B cell (primary cell): ENCODE data around the gene ARHGAP4. TPM values are rescaled to one million over a fixed set of nuclear protein-coding genes. Genes with fewer than 3 reads are reported as not detected.

Experiments
- ATAC-seq: fragments of 200-7000 bp; cut with Tn5 transposase; one replicate; pipeline ENCODE4 v1.10.0; 2021; ENCODE audit warnings: low read depth, mild to moderate bottlenecking, moderate number of reproducible peaks, moderate library complexity
- CTCF ChIA-PET: fragments of 350-600 bp; sonication (Branson Sonifier 250); formaldehyde crosslinking; loops from one replicate; lab custom pipeline; 2021; ENCODE audit warnings: antibody characterized with exemption, inconsistent platforms; lab: Charles Lee
- POLR2A ChIA-PET: fragments of 350-600 bp; sonication (Branson Sonifier 250); formaldehyde crosslinking; loops from one replicate; lab custom pipeline; 2021; ENCODE audit warnings: antibody characterized with exemption; lab: Charles Lee
- DNase-seq: peaks from one replicate; pipeline ENCODE4 v3.0.0; 2013
- H2AFZ ChIP-seq: 2 replicates; pipeline ENCODE4 v1.6.1; 2012; ENCODE audit warnings: mild to moderate bottlenecking, low read depth, low read length; ENCODE audit not compliant: insufficient read depth, poor library complexity, severe bottlenecking
- H3K27ac ChIP-seq, 2 donors: 1 replicate in 1 of 2; 2 replicates in 1 of 2; pipeline ENCODE4 v1.5.1; 2012 to 2013; ENCODE audit warnings: low read length in 2 of 2, mild to moderate bottlenecking in 2 of 2, moderate library complexity in 1 of 2
- H3K27me3 ChIP-seq, 4 experiments: fragments of 200-600 bp in 1 of 4; sonication (generic) in 1 of 4; replicated peaks in 1 of 4; 1 replicate in 2 of 4; 2 replicates in 2 of 4; pipeline versions ENCODE4 v1.6.1 to v1.7.0; 2013 to 2016; ENCODE audit warnings: low read length in 3 of 4, mild to moderate bottlenecking in 2 of 4, mixed read lengths in 1 of 4, moderate library complexity in 1 of 4; ENCODE audit not compliant: insufficient read depth in 4 of 4, control insufficient read depth in 3 of 4; ENCODE audit errors: control extremely low read depth in 1 of 4
- H3K36me3 ChIP-seq, 2 experiments: replicated peaks in 1 of 2; 1 replicate in 1 of 2; 2 replicates in 1 of 2; pipeline versions ENCODE4 v1.6.1 to v1.7.1; 2013; ENCODE audit warnings: low read length in 1 of 2; ENCODE audit not compliant: insufficient read depth in 2 of 2, control insufficient read depth in 1 of 2; ENCODE audit errors: control extremely low read depth in 1 of 2, extremely low read depth in 1 of 2
- H3K4me1 ChIP-seq, 2 donors: fragments of 200-600 bp in 1 of 2; sonication (generic) in 1 of 2; 1 replicate in 1 of 2; 2 replicates in 1 of 2; pipeline versions ENCODE4 v1.5.1 to v1.6.1; 2013 to 2017; ENCODE audit warnings: low read length in 2 of 2; ENCODE audit not compliant: control insufficient read depth in 2 of 2, insufficient read depth in 2 of 2
- H3K4me2 ChIP-seq: replicated peaks from 2 replicates; pipeline ENCODE3; 2012; ENCODE audit warnings: mild to moderate bottlenecking, low read depth, low read length; ENCODE audit not compliant: poor library complexity, severe bottlenecking
- H3K4me3 ChIP-seq, 5 experiments: fragments of 200-600 bp in 1 of 5; sonication (generic) in 1 of 5; 1 replicate in 3 of 5; 2 replicates in 2 of 5; pipeline versions ENCODE4 v1.5.1 to v1.7.0; 2011 to 2016; ENCODE audit warnings: low read length in 4 of 5, mild to moderate bottlenecking in 4 of 5, low read depth in 2 of 5, control low read depth in 1 of 5, moderate library complexity in 1 of 5; ENCODE audit not compliant: insufficient read depth in 1 of 5; ENCODE audit errors: control extremely low read depth in 1 of 5, extremely low read depth in 1 of 5
- H3K79me2 ChIP-seq: fragments of 200-600 bp; sonication (generic); one replicate; pipeline ENCODE4 v1.6.0; 2016; ENCODE audit warnings: low read length; ENCODE audit not compliant: control insufficient read depth, insufficient read depth
- H3K9ac ChIP-seq: fragments of 200-600 bp; sonication (generic); 2 replicates; pipeline ENCODE4 v1.6.1; 2017; ENCODE audit warnings: mild to moderate bottlenecking, low read length, moderate library complexity
- H3K9me3 ChIP-seq, 3 donors: one replicate each; pipeline versions ENCODE4 v1.6.1 to v1.7.1; 2013; ENCODE audit warnings: low read length in 2 of 3; ENCODE audit not compliant: control insufficient read depth in 2 of 3, insufficient read depth in 1 of 3; ENCODE audit errors: control extremely low read depth in 1 of 3
- H4K20me1 ChIP-seq: 2 replicates; pipeline ENCODE4 v1.6.0; 2012; ENCODE audit warnings: mild to moderate bottlenecking, low read length; ENCODE audit not compliant: insufficient read depth, control insufficient read depth, poor library complexity, severe bottlenecking
- H3K27ac Mint-ChIP-seq: one replicate; pipeline ENCODE4 v1.8.0; 2021; ENCODE audit warnings: mixed read lengths
- H3K27me3 Mint-ChIP-seq: one replicate; pipeline ENCODE4 v1.8.0; 2021; ENCODE audit warnings: mixed read lengths
- H3K4me1 Mint-ChIP-seq: one replicate; pipeline ENCODE4 v1.8.0; 2021; ENCODE audit warnings: mixed read lengths
- H3K4me3 Mint-ChIP-seq: one replicate; pipeline ENCODE4 v1.8.0; 2021; ENCODE audit warnings: mixed read lengths
- H3K9me3 Mint-ChIP-seq: one replicate; pipeline ENCODE4 v1.8.0; 2022; ENCODE audit warnings: mixed read lengths; ENCODE audit not compliant: insufficient read depth
- EZH2 ChIP-seq: IDR thresholded peaks from 2 replicates; pipeline ENCODE4 v1.6.1; 2012; ENCODE audit warnings: borderline replicate concordance, low read depth, mild to moderate bottlenecking, moderate library complexity, low read length; ENCODE audit not compliant: insufficient read depth, poor library complexity, severe bottlenecking
- WGBS: methylation state at CpG from one replicate; pipeline ENCODE4 v1.1.5; 2013; ENCODE audit warnings: missing lambda C conversion rate; ENCODE audit not compliant: insufficient coverage; 5-methylcytosine and 5-hydroxymethylcytosine counted together
- intact Hi-C: fragments of 100-400 bp; cut with micrococcal nuclease; formaldehyde crosslinking; loops from one replicate; pipeline ENCODE4 v1.10.0; 2022
- polyA plus RNA-seq: library from polyadenylated mRNA; depleted of rRNA; stranded (reverse); fragments of >200 nt; gene quantifications from 2 replicates; pipeline ENCODE4 v1.2.3, GENCODE V29; 2012
- total RNA-seq, 2 donors: library from RNA; stranded (reverse); fragments of 120-200 nt in 1 of 2; gene quantifications; 1 replicate in 1 of 2; 2 replicates in 1 of 2; pipeline versions ENCODE4 v1.2.3 to v1.2.4, GENCODE V29; 2013 to 2022
- TF ChIP-seq, protein P1 (sequence below): fragments of 200-600 bp; IDR thresholded peaks from one replicate; pipeline ENCODE4 v1.8.0; 2022; ENCODE audit warnings: antibody characterized with exemption, mild to moderate bottlenecking

Gene ARHGAP4
- total and polyA plus RNA-seq, 2 donors (not counting 1 experiment from before 2014, with no cell fraction given) = 242 to 711 TPM

- Histone ChIP-seq H3K9me3 (no peaks in the 10 kb centered on the region), H3K9ac (no peak overlapping the region), H3K27me3 (no peaks in the 10 kb centered on the region), H3K4me3 (no peak overlapping the region), H4K20me1 (no peaks in the 10 kb centered on the region), H3K27ac (no peak overlapping the region), H3K36me3 (no peaks in the 10 kb centered on the region), H3K79me2 (no peaks in the 10 kb centered on the region), H2AFZ (no peak overlapping the region), H3K4me1 (no peaks in the 10 kb centered on the region), H3K4me2 (no peak overlapping the region)
- Mint-ChIP-seq H3K4me1 (no peaks in the 10 kb centered on the region), H3K4me3 (no peak overlapping the region), H3K27me3 (no peaks in the 10 kb centered on the region), H3K9me3 (no peaks in the 10 kb centered on the region), H3K27ac (no peak overlapping the region)
- DNase-seq (no peak), ATAC-seq (no peak)
- 85% methylated on average over 13 of the region's 22 CpGs for WGBS
- POLR2A ChIA-PET = interaction anchor here (0.7 kb wide), 1 partner anchor 662 kb away, joined by 4 read pairs; no protein-coding TSS in a partner anchor
- intact Hi-C loops = no loop called here
- CTCF ChIA-PET = no interaction called here
- TF ChIP-seq EZH2 = no peak
- TF ChIP-seq, protein P1, sequence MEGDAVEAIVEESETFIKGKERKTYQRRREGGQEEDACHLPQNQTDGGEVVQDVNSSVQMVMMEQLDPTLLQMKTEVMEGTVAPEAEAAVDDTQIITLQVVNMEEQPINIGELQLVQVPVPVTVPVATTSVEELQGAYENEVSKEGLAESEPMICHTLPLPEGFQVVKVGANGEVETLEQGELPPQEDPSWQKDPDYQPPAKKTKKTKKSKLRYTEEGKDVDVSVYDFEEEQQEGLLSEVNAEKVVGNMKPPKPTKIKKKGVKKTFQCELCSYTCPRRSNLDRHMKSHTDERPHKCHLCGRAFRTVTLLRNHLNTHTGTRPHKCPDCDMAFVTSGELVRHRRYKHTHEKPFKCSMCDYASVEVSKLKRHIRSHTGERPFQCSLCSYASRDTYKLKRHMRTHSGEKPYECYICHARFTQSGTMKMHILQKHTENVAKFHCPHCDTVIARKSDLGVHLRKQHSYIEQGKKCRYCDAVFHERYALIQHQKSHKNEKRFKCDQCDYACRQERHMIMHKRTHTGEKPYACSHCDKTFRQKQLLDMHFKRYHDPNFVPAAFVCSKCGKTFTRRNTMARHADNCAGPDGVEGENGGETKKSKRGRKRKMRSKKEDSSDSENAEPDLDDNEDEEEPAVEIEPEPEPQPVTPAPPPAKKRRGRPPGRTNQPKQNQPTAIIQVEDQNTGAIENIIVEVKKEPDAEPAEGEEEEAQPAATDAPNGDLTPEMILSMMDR = no peak
Observed at GRCh38 chrX:153866302-153867019, 59.6 kb downstream of the ARHGAP4 start.

DNA sequence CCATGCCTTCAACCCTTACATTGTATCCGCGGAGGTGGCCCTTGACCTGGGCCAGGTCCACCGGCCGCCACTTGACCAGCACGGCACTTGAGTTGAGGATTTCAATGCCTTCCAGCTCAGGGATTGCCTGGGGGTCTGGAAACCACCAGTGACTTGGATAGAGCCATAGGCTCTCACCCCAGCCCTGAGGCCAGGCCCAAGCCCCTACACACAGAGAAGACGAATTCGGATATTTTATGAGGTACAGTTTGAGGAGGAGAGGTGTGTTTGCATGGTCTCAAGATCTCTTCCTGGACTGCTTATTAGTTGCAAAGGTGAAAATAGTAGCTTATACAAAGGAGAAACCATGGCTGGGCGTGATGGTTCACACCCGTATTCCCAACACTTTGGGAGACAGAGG is 60.4 kb downstream of the ARHGAP4 start:
- no peaks in the 10 kb centered on the region for H3K4me1 Mint-ChIP-seq
- TF ChIP-seq EZH2 = no peak
- TF ChIP-seq, protein P1 = no peak
- no peaks in the 10 kb centered on the region for H3K9me3 Mint-ChIP-seq
- H3K27ac ChIP-seq = no peak overlapping the region
- H3K4me3 Mint-ChIP-seq = no peak overlapping the region
- H3K9ac ChIP-seq = no peak overlapping the region
- no peaks in the 10 kb centered on the region for H3K9me3 ChIP-seq
- no peaks in the 10 kb centered on the region for H3K36me3 ChIP-seq
- no peak overlapping the region for H3K4me3 ChIP-seq
- WGBS = 85% methylated on average over 4 of the region's 9 CpGs
- no peaks in the 10 kb centered on the region for H3K27me3 ChIP-seq
- H3K4me1 ChIP-seq = no peaks in the 10 kb centered on the region
- DNase-seq (no peak), ATAC-seq (no peak)
- no peak overlapping the region for H3K27ac Mint-ChIP-seq
- CTCF ChIA-PET = no interaction called here
- no peaks in the 10 kb centered on the region for H3K27me3 Mint-ChIP-seq
- H2AFZ ChIP-seq = no peak overlapping the region
- H3K79me2 ChIP-seq = no peaks in the 10 kb centered on the region
- POLR2A ChIA-PET = no interaction called here
- intact Hi-C loops = no loop called here
- H4K20me1 ChIP-seq = no peaks in the 10 kb centered on the region
- H3K4me2 ChIP-seq = no peak overlapping the region
